GM19240 (cell line): ENCODE data around the gene ADAMTSL3.
"Not testable (repeated sequence)": the region's sequence is repeated elsewhere in the genome, so short reads cannot be mapped to it uniquely, and the experiment has no call there.

Experiments used
- DNase-seq: peaks from one replicate; pipeline ENCODE4 v3.0.0; 2011; ENCODE audit warnings: low spot score; ENCODE audit not compliant: insufficient read length

Gene ADAMTSL3

DNA sequence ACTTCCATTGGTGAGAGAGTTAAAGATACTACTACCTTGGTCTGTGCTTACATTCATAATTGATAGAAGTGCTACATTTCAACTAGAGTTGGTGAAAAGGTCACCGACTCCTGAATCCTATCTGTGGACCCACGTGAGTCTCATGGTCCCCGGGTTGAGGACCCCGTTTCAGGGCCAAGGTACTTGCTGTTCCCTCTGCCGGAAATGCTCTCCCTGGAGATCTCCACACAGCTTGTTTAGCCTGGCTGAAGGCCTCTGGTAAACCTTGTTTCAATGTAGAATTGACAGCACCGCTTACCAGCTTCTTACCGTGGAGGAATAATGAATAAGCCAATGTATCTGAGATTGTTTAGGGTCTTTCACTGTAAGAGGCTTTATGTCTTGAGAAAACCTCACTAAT lies 355.7 kb downstream of the ADAMTSL3 start:
- DNase-seq = no peak

DNA sequence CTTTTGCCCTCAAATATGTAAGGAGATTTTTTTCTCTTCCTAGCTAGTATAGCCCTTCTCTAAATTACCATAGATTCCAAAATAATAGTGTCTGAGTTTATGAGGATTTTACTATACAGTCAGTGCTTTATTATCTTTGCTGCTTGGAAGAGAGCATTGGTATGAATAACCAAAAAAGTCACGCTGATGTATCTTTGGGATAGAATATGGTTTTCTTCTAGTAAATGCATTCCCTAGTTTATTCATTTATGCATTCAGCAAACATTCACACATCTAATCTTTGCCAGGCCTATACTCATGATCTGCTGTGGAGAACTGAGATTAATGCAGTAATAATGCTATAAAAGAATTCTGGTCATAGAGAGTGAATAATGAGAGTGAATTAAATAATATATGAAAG lies 356.3 kb downstream of the ADAMTSL3 start:
- no peak for DNase-seq

DNA sequence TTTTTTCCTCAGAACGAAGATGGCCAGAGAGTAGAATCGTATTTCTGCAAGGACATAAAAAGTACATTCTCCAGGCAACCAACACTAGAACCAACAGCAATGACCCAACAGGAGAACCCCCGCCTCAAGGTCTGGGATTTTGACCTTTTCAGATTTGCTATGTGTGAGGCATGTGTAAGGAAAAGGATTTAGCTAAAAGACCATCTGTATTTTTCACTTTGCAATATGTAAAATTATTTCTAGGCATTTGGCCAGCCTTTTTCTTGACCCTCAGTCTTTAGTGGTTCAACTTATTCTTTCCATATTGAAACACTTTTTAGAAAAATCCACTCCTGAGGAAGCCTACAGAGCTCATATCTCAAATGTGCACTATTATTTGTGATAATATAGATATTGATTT lies 362.4 kb downstream of the ADAMTSL3 start:
- DNase-seq = no peak

DNA sequence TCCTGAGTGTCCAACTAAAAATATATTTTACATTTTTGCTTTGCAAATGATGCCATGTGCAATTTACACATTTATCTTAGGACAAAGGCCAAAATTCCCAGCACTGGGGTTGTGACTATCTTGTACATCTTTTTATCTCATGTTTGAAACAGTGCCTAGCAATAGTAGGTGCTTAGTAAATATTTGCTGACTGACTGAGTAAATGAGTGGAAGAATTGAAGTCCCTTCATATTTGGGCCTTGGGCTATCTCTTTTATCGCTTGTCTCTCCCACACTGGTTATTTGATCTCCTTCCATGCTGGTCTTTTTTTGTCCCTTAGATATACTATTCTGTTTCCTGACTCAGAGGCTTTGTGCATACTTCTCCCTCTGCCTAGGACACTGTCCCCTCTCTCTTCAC lies 368.6 kb downstream of the ADAMTSL3 start:
- DNase-seq = no peak

DNA sequence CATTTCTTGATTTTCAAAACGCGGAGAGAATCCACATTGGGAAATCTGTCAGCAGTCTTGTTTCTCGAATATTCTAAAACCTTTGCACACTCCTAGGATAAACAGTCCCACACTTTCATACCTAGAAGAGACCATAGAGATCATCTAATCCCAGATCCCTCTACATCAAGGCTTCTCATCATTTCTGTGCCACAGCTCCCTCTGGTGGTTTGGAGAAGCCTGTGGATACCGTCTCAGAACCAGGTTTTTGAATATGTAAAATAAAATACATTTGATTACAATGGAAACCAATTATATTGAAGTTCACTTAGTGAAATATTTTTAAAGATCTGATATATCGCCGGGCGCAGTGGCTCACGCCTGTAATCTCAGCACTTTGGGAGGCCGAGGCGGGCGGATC lies 369.7 kb downstream of the ADAMTSL3 start:
- no peak for DNase-seq

DNA sequence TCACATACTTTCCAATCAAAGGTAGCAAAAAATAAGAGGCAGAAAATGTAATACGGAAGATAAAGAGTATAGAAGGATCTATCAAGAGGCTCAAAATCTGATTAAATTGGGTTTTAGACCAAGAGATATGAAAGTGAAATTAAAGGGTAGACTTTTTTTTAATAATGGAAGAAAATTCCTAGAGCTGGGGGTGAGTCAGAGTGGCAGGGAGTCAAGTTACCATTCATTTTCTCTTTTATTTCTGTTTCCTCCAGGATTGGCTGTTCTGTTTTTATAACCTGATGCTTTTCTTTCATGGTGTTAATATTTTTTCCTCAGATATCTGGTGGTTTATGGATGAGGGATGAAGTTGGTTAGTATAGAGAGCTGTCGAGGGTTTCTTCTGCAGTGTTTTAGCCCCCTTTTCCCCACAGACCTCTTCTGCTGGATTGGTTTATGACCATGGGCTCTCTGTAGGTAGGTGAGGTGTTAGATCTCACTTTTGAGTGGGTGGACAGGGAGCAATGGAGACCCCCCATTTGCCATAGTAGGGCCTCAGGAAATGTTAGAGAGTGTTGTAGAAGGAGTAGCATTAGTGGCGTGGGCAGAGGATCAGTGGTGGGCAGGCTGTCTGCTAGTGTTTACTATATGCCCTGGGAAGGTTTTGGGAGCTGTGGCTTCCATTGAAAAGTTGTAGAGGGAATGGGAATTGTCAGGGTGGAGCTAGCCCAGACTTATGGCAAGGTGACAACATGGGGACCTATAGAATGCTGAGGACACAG lies 380.1 kb downstream of the ADAMTSL3 start:
- DNase-seq = no peak

DNA sequence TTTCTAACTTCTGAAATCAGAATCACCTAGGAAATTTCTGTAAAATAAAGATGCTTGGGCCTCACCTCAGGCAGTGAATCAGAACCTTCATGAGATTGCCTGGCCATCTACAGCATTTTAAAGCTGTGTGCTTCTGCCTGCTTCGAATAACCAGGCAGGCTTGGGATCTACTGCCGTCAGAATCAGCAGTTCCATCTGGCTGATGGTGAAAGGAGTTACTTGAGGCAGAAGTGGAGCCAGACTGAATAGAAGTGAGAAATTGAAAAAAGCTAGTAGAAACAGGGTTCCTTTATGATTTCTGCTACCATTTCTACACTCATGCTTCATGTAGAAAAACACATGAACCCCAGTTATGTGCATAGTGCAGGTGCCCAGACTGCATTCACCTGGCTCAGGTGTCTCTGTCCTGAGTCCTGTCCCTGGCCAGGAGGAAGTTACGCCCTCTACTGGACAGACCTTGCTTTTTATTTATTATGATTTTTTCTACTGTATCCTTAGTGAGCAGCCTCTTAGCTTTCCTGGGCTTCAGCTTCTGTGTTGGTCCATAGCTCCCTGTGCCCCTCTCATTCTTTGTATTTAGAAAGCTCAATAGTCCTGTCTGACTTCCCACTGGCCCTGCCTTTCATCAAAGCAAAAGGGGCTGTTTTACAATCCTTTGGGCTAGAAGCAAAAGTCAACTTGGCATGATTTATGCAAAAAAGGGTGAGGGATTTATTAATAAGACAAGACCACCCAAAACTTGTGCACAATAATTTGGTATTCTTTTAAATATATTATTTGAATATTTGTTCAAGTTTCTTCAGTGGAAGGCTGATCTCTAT lies 380.9 kb downstream of the ADAMTSL3 start:
- peak; percentile 28 for DNase-seq

DNA sequence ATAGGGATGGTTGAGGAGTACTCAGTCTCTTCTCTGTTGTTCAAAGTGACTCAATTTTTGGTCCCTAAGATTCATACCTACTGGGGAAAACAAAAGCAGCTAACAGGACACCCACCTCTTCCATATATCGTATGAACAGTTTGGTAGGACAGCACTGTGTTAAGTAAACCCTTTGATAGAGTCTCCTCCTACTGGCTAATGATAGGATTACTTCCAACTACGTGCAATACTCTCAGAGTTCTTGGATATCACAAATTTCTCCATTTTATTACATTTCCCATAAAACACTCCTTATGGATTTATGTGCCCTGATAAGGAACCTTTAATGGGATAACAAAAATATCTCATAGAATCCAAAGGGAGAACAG lies 381.5 kb downstream of the ADAMTSL3 start:
- DNase-seq = peak; percentile 20

DNA sequence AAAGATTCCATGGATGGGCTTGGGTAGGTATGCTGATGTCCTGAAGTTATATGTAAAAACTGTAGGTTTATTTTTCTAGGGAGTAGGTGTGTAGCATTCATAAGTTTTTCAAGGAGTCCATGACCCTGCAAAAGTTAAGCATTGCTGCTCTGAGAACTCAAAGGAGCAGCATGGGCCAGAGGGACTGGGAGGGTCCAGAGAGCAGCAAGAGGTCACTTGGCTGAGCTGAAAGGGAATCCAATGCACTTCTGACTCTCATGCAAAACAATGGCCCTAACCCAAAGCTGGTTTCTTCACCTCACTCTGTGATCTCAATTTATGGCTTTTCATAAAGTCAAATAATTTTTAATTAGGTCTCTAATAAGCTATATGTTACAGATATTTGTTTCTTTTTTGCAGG lies 383.4 kb downstream of the ADAMTSL3 start:
- DNase-seq = no peak

DNA sequence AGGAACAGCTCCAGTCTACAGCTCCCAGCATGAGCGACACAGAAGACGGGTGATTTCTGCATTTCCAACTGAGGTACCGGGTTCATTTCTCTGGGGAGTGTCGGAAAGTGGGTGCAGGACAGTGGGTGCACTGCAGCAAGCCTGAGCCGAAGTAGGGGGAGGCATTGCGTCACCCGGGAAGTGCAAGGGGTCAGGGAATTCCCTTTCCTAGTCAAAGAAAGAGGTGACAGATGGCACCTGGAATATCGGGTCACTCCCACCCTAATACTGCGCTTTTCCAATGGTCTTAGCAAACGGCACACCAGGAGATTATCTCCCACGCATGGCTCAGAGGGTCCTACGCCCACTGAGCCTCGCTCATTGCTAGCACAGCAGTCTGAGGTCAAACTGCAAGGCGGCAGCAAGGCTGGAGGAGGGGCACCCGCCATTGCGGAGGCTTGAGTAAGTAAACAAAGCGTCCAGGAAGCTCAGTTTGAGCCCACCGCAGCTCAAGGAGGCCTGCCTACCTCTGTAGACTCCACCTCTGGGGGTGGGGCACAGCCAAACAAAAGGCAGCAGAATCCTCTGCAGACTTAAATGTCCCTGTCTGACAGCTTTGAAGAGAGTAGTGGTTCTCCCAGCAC lies 388.6 kb downstream of the ADAMTSL3 start:
- DNase-seq = not testable (repeated sequence)

DNA sequence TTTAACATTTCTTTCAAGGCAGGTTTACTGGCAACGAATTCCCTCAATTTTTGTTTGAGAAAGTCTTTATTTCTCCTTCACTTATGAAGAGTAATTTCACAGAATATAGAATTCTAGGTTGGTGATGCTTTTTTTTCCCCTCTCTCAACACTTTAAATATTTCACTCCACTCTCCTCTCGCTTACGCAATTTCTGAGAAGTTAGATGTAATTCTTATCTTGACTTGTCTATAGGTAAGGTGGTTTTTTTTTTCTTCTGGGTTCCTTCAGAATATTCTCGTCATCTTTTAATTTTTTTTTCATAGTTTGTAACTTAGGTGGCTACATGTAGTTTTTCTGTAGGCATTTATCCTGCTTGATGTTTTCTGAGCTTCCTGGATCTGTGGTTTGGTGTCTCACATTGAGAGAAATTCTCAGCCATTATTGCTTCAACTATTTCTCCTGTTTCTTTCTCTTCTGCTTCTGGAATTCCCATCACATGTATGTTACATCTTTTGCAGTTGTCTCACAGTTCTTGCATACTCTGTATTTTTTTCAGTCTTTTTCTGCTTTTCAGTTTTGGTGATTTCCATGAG lies 392.2 kb downstream of the ADAMTSL3 start:
- no peak for DNase-seq

DNA sequence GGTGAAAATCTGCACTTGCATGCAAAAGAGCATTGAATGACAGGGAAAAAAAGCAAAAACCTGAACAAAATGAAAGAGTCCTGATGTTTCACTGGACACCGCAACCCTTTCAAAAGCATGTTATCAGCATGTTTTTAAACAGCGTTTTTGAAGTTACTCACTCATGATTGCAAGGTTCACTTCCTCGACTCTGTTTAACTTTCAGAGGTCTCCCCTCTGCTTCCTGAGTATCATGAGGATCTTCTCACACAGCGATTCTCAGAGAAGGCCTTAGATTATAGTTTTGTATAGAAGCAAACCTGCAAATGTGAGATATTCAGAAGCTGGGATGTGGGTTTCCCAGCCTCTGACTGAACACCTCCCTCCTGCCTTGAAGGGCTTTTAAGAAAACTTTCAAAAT lies 395.6 kb downstream of the ADAMTSL3 start:
- not testable (repeated sequence) for DNase-seq

DNA sequence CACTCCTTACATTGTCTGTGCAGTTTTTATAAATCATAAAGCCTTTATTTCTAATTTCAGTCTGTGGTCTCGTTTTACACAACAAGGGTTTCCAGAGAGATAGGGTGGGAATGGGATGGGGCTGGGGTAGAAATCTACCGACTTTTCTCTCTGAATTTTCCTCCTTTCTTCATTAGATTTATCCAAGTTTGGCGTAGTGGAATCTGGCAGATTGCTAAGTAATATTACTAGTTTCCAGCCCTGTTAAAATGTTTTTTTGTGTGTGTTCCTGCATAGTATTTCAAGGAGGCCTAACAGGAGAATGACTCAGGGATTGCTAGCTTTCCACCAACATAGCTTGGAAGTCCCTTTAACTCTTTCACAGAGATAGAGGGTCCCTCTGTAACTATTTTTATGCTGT lies 396.2 kb downstream of the ADAMTSL3 start:
- DNase-seq = no peak

DNA sequence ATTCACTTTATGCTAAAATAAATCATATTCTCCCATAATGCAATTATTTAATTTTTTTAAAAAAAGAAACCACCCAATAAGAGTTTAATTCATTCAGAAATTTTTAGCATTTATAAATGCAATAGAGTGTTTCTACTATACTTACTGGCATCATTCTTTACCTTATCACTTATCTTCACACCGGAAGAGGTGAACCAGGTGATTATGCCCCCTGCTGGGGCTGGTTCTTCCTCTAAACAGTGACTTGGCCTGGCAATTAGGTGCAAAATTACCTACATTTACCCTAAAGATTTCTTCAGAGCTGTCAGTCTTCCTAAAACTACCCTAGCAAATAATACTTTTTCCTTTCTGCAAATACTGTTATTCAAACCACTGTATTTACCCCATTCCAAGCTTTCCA lies 397.2 kb downstream of the ADAMTSL3 start:
- DNase-seq = not testable (repeated sequence)

DNA sequence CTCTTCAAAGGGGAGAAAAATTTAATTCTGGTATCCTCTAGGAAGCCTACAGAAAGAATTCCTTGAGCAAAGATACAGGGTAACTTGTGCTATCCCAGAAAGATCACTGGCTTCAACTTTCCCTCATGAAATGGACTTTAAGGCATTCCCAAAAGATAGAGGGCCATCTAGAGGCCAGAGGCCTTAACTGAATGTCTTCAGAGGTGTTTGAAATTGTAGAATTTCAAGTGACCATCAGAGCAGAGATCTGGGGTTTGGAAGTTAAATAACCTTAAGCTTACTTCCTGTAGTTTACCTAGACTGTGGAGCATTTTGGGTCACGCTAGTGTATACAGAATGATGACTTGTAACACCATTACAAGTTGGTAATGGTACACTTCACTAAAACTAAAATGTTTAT lies 400.6 kb downstream of the ADAMTSL3 start:
- not testable (repeated sequence) for DNase-seq

DNA sequence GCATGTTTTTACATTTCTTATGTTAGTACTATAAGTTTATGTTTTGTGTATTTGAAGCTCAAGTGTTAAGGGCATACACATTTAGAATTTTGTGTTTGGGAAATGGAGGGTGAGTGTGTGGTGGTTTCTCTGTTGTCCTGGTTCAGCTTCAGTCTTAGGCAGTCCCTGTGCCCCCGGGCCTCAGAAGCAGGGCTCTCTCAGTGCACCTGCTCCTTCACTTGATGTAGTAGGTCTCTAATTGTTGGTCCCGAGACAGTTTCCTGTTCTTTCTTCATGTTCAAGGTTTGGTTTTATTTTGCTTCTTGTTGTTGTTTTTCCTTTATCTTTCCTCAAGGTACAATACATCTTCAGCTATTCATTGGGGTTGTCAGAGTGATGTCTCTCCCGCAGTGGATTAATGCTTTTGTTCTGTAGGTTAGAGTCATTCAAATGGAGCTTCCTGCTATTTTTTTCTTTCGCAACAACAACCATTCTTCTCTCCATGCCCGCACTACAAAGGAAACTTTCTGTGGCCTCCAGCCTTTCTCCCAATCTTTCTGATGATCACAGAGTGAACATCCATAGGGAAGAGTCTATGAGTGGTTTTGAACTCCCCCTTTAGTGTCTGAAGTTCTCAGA lies 403.9 kb downstream of the ADAMTSL3 start:
- no peak for DNase-seq

DNA sequence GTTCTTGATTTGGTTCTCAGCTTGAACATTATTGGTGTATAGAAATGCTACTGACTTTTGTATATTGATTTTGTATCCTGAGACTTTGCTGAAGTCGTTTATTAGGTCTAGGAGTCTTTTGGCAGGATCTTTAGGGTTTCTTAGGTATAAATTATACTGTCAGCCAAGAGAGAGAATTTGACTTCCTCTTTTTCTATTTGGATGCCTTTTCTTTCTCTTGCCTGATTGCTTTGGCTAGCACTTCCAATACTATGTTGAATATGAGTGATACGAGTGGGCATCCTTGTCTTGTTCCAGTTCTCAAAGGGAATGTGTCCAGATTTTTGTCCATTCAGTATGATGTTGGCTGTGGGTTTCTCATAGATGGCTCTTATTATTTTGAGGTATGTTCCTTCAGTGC lies 409.8 kb downstream of the ADAMTSL3 start:
- DNase-seq = not testable (repeated sequence)

DNA sequence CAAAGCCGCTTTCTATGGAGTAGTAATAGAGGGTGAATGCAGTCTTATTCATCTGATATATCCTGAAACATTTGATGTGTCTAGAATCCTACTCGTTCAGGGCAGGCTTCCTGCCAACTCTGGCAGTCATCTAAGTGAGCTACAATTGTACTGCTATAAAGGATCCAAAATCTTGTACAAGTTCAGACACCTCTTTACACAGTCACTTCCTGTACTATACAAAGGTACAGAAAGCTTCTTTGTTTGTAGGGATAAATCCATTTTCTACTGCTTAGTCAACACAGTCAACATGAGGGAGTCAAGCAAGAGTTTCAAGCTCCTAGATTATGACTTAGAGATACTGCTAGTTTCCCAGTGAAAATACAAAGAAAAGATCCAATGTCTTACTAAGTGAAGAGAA lies 414.8 kb downstream of the ADAMTSL3 start:
- DNase-seq = not testable (repeated sequence)

DNA sequence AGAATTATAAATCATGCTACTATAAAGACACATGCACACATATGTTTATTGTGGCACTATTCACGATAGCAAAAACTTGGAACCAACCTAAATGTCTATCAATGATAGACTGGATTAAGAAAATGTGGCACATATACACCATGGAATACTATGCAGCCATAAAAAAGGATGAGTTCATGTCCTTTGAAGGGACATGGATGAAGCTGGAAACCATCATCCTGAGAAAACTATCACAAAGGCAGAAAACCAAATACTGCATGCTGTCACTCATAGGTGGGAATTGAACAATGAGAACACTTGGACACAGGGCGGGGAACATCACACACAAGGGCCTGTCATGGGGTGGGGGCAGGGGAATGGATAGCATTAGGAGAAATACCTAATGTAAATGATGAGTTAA lies 424.1 kb downstream of the ADAMTSL3 start:
- not testable (repeated sequence) for DNase-seq

DNA sequence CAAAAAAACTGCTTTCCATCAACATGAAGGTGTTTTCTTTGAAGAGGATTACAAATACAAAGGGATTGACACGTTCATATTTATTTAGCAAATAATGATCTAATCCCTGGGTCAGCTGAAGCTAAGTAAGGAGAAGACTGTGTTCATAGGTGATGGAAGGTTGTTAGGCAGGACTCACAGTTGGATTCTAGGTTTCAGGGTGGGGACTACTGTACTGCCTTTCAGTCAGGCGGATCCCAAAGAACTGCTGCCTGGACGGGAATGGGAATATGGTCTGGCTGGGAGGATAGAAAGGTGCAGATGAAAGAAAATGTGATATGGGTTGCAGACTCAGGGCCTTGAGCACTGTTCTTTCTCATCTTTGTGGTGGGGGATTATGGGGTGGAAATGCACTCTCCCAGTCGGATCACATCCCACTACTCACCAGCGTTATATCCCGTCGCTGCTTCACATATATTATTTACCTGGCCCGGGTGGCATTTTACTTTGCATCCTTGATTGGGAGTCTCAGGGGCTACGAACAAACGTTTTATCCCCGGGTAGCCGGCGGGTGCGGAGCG lies 425.5 kb downstream of the ADAMTSL3 start:
- not testable (repeated sequence) for DNase-seq
